Measurements from ENCODE around the gene LRTM2.

The LRTM2 gene

GRCh38 chr12:1830981-1831963, 10.9 kb downstream of the LRTM2 start:
- no peak overlapping the region for H3K4me3 ChIP-seq (ENCODE audit: low read depth, low read length)
- no peak for TF ChIP-seq CTCF (IDR thresholded peaks at IDR 0.05; ENCODE audit: low read depth, low read length, missing control alignments)
- peak; percentile 40 for DNase-seq (ENCODE audit: low read depth)
- in situ Hi-C loops (cut with HindIII; ENCODE audit: low sequenced_read_pairs): no loop called here

- DNase-seq (ENCODE audit: low read depth): no peak
- in situ Hi-C loops (cut with HindIII; ENCODE audit: low sequenced_read_pairs): no loop called here
- no peak for TF ChIP-seq CTCF (IDR thresholded peaks at IDR 0.05; ENCODE audit: low read depth, low read length, missing control alignments)
- H3K4me3 ChIP-seq (ENCODE audit: low read depth, low read length): no peak overlapping the region
Observed at GRCh38 chr12:1832801-1833595, 12.6 kb downstream of the LRTM2 start.

- in situ Hi-C loops (cut with HindIII; ENCODE audit: low sequenced_read_pairs): no loop called here
Observed at GRCh38 chr12:1833596-1834028, 13.2 kb downstream of the LRTM2 start.

GRCh38 chr12:1834186-1834925, 14.0 kb downstream of the LRTM2 start:
- H3K4me3 ChIP-seq (ENCODE audit: low read depth, low read length): no peak overlapping the region
- no peak for DNase-seq (ENCODE audit: low read depth)
- in situ Hi-C loops (cut with HindIII; ENCODE audit: low sequenced_read_pairs): no loop called here

More at GRCh38 chr12:1833596-1834028, 13.2 kb downstream of the LRTM2 start:
- no peak for TF ChIP-seq CTCF (IDR thresholded peaks at IDR 0.05; ENCODE audit: low read depth, low read length, missing control alignments)
- DNase-seq (ENCODE audit: low read depth): no peak
- H3K4me3 ChIP-seq (ENCODE audit: low read depth, low read length): no peak overlapping the region

GRCh38 chr12:1835211-1836131, 15.1 kb downstream of the LRTM2 start:
- H3K4me3 ChIP-seq (ENCODE audit: low read depth, low read length): no peak overlapping the region
- in situ Hi-C loops (cut with HindIII; ENCODE audit: low sequenced_read_pairs): no loop called here
- DNase-seq (ENCODE audit: low read depth): no peak
- no peak for TF ChIP-seq CTCF (IDR thresholded peaks at IDR 0.05; ENCODE audit: low read depth, low read length, missing control alignments)

More at GRCh38 chr12:1834186-1834925, 14.0 kb downstream of the LRTM2 start:
- TF ChIP-seq CTCF (IDR thresholded peaks at IDR 0.05; ENCODE audit: low read depth, low read length, missing control alignments): no peak

Measured in astrocyte of the cerebellum (primary cell).